RPMI8226 (cell line): ENCODE measurements around the gene TRIM36.

Experiments
- DNase-seq: peaks from one replicate; pipeline ENCODE4 v3.0.0-alpha.2; 2015

TRIM36 gene

DNA sequence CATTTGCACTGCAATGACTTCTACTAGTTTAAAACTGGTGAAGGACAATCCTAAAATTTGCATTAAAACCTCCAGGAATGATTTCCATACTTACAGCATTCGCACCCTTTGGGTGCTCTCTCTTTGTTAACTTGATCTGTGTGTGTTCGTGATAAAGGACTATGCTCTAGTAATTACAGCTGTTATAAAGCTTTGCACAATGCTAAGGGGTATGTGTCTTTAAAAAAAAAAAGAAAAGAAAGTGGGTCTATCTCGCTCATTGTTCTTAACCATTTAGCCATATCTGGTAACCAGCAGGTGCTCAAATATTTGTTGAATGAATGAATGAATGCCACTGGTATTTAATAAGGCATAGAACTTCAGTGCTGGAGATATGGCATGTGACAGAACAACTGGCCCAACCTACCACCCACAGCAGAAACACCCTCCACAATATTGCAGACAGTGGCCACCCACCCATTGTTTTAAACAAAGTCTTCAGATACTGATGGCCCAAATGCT is 8.7 kb downstream of the TRIM36 start:
- no peak for DNase-seq

DNA sequence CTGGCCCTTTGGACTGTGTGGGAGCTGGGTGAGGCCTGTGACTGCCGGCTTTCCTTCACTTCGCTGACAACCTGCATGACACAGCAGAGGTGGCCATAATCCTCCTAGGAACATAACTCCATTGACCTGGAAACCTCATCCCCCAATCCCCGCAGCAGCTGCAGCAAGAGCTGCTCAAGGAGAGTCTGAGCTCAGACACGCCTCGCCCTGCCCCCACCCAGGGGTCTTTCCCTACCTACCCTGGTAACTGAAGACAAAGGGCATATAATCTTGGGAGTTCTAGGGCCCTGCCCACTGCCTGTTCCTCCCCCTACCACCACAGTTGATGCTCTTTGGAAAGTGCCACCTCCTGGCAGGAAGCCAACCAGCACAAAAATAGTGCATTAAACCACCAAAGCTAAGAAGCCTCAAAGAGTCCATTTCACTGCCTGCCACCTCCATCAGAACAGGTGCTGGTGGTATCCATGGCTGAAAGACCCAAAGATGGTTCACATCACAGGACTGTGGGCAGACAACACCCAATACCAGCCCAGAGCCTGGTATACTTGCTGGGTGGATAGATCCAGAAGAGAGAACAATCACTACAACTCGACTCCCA is 18.4 kb downstream of the TRIM36 start:
- no peak for DNase-seq

DNA sequence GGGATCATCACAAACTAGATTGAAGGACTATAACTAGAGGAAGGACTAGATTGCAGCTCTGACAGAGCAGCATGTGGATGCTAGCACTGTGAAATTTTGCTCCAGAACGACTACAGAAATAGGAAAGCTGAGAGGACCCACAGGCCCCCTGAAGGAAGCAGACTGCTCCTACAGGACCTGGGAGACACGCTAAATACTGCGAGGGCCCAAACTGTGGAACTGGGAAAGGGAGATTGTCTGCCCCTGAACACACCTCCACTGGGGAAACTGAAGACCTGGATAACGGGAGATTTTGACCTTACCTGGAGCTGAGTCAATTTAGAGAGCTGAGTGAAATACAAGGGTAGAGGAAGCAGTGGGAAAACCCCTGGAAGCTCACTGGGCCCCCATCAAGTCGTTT is 19.2 kb downstream of the TRIM36 start:
- no peak for DNase-seq

DNA sequence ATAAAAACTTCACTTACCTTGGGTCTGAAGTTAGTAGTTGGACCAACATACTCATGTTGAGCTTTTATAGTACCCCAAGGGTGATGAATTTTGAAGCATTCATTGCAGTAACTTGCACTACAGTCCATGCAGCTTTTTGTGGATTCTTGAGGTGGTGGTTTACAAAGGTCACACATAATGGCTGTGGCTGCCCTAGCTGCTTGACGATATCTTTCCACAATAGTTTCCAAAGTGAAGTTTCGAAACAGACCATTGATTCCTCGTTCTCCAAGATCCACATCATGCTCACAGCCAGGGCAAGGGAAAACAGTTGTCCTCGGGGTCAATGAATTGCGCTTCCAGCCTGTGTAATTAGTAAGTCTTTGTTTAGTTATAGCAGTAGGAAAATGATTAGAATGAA is 22.7 kb downstream of the TRIM36 start:
- no peak for DNase-seq

DNA sequence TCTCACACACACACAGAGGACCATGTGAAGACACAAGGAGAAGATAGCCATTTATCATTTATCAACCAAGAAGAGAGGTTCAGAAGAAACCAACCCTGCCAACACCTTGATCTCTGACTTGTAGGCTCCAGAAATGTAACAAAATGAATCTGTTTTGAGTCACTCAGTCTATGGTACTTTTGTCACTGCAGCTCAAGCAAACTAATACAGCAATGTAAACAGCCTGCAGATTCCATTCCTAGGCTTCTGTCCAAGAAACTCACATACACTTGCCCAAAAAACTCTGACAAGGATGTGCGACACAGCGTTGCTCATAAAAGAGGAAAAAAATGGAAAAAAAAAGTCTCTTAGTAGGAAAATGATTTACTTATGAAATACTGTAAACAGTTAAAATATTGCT is 33.4 kb downstream of the TRIM36 start:
- no peak for DNase-seq

DNA sequence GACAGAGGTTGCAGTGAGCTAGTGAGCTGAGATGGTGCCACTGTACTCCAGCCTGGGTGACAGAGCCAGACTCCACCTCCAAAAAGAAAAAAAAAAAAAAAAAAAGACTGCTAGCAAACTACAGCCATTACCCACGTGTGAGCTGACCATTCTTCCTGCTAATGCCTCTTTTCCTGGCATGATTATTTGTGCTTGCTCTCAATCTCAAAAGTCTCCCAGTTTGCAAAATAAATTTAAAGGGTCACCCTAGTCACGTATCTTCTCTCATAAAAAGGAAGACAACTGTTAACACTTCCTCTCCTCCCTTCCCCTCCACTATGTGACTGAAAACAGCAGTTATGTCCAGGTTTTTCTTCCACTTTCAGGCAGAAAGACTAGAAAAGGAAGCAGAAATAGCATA is 37.2 kb downstream of the TRIM36 start:
- no peak for DNase-seq

DNA sequence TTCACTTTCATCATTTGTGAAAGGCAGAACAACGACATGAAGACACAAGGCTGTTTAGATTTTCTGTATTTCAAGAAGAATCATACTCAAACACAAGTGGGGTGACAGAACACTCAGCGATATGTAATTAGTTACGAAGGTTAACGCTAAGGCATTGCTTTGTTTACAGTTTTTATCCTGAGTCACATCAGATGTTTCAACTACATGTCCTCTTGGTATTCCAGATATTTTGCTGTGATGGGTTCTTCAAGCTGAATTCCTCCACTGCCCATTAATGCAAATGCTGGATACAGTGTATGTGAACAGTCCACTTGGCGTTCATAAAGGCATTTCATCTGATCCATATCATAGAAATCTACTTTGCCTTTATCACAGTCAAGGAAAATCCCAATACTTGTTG is 43.4 kb downstream of the TRIM36 start:
- DNase-seq = no peak

DNA sequence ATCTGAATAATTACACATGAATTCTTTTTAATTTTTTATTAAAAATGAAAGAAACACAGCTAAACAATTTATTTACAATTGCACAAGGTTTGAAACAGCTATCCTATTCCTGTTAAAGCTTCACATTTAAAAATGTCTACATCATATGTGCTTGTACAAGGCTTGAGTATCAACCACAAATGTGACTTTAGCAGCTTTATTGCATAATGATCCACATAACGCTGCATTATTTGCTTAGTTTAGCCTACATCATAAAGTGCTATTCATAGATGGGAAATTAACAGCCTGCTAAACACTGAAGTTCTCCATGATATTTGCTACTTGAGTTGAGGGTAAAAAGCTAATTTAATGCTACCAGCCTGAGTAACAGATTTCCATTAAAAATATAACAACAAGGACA is 45.0 kb downstream of the TRIM36 start:
- no peak for DNase-seq

DNA sequence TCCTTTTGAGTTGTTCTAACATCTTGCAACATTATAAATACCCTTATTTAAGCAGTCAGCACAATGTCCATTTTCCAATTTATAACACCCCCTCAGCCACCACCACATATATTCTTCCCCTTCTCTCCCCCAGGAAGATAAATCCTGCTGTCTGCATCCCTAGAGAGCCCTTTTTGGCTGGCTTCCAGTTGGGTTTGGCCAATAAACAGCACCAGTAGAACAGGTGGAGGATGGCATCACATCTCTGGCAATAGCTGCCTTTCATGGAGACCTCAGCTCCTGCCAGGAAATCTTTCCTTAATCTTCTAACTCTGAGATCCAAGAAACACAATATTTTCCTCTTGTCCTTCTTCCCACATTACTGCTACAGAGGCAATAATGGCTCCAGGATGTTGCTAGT is 53.7 kb downstream of the TRIM36 start:
- no peak for DNase-seq

DNA sequence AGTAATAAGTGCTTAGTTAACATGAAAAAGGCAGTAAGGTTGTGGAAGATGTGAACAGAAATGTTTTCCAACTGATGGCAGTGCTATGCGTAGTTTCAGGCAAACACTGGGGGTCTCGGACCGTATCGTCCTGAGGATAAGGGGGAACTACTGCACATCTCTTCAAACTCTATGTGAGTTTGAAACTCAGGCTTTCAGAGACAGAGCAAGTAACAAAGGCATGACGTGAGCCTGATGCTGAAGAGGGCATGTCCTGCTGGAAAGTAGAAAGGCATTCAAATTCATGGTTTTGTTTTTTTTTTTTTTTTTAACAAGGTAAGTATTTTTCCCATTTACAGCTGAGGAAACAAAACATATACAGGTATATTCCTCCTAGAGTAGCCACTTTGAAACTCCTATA is 59.9 kb downstream of the TRIM36 start:
- no peak for DNase-seq

DNA sequence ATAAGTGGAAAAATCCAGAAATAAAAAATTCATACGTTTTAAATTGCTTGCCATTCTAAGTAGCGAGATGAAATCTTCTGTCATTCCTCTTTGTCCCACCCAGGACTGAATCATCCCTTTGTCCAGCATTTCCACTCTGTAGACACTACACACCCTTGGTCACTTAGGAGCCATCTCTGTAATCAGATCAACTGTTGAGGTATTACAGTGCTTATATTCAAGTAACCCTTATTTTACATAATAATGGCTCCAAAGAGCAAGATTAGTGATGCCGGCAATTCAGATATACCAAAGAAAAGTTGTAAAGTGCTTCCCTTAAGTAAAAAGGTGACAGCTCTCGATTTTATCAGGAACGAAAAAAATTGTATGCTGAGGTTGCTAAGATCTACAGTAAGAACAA is 60.4 kb downstream of the TRIM36 start:
- DNase-seq = no peak

DNA sequence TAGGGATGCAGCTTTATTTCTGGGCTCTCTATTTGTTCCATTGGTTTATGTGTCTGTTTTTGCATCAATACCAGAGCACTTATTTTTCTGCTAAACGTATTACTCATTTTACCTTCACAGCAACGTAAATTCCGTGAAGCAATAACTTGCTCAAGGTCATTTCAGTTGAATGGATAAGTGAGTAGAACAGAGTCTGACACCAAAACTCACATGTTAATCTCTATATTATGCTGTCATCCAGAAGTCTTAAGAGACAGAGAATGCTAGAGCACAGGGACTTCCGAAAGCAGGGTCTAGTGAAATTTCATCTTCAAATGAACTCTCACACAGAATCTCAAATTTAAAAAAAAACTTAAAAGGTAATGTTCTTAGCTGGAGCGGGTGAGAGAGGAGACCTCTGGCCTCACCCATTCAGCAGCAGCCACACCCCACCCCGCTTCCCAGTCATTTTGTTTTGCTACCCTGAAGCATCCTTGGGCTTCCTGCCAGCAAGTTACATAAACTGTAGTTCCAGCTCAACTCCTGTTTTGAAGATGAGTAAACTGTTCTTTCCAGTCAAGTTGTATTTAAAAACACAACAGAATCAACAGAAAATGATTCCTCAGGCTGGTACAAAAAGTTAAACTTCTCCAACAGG is 69.3 kb downstream of the TRIM36 start:
- DNase-seq = no peak

DNA sequence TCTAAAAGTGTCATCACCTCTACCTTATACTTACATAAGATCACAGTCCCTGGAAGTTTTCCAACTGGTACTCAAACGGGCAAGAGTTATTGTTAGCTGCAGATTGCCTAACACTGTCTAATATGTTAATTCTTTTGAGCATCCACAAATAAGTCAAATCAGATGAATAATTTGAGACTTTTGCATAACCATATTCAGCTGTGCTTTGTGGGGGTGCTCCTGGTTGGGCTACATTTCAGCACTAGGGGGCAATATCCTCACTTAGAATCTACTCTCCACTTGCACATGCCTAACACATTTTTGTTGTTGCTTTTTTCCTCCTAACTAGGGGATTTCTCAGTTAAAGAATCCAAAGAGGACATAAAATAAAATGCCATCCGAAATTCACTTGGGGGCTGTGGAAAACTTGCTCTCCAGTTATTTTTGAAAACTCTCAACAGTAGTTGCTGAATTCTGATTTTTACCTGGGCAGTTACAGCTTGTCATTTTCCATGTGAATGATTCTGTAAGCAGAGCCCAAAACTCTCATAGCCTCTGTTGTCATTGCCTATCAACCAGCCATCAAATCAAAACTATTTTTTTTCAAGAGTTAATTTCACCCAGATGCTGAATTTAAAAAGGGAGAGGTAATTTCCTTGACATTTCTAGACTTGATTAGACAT is 71.5 kb downstream of the TRIM36 start:
- DNase-seq = peak; percentile 66

DNA sequence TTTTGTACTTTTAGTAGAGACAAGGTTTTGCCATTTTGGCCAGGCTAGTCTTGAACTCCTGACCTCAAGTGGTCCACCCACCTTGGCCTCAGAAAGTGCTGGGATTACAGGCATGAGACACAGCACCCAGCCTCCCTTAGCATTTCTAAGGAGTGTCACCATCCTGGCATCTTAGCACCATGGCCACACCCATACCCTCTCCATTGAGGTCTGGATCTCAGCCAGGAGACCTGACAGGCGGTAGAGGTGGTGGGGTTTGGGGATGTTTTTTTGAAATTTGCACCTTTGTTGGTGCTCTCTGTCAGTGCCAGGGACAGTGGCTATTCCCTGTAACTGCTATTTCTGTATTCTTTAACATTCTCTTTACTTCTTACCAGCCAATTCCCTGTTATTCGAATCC is 72.5 kb downstream of the TRIM36 start:
- peak; percentile 55 for DNase-seq

DNA sequence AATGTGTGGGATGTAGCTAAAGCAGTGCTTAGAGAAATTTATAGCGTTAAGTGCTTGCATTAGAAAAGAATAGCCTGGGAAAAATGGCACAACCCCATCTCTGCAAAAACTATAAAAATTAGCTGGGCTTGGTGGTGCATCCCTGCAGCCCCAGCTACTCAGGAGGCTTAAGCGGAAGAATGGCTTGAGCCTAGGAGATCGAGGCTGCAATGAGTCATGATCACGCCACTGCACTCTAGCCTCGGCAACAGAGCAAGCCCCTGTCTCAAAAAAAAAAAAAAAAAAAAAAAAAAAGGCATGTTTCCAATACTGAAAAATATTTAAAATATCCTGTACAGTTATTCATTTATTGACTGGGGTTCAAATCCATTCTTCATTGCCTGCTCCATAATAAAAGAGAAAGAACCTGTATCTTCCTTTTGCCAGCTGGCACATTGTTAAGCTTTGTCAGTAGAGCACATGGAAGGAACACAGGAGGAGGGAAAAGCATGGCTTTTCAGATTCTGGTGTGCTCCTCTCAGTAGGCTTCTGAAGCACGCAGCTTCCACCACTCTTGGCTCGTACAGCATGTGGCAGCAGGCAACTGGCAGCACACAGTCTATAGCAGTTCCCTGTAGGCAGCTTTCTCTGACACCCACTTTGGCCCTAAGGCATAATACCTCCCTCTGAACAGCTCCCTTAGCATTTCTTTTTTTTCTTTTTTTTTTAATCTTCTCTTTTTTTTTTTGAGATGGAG is 73.5 kb downstream of the TRIM36 start:
- peak; percentile 17 for DNase-seq

DNA sequence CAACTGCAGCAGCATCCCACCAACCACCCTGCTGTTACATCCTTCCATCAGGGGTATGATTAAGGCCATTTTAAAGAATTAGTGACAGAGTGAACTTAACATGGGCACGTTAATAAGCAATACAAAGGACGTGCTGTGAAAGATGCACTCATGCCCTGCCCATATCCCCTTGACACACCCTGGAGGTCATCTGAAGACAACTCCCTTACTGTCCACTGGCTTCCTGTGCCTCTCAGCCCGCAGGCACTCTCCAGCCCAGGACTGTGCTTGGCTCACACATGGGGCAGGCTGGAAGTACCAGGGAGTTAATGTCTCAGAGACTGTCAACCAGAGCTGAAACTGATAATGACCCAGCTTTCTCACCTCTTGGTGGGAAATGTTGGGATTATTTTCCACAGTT is 81.8 kb downstream of the TRIM36 start:
- no peak for DNase-seq

DNA sequence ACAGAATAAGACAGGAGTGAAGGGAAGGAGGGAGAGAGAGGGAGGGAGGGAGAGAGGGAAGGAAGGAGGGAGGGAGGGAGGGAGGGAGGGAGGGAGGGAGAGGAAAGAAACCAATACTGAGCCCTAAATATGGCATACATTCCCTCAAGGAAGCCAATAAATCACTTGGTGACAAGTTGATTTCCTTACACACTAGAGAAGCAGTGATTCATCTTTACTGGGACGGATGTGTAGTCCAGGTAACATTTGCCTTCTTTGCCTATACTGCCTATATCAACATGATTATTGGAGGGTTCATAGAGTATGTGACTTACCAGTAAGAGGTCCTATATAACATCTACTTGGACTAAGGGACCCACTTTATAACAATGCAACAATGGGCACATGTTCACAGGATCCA is 83.2 kb downstream of the TRIM36 start:
- no peak for DNase-seq

DNA sequence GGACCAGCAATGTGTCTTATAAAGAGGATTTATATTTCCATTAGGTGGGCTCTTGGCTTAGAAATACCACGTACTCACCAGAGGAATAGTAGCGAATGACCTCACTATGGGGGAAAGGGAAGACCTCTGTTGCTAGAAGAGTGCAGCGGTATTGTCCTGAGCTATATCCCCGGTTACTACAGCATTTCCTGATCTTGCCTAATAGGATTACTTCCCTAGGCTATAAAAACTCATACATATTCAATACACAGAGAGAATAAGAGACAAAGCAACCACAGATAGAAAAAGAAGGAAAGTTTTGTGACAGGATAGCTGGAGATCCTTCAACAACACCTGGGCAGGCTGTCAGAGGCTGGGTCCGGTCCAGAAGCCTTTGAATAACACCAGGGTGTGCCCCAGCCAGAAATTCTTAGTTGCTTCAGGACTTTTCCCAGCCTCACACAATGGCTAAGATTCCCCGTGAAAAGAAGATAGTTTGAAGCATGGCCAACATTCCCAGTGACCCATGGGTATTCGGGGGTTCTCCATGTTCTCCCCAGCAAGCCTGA is 85.4 kb downstream of the TRIM36 start:
- no peak for DNase-seq

DNA sequence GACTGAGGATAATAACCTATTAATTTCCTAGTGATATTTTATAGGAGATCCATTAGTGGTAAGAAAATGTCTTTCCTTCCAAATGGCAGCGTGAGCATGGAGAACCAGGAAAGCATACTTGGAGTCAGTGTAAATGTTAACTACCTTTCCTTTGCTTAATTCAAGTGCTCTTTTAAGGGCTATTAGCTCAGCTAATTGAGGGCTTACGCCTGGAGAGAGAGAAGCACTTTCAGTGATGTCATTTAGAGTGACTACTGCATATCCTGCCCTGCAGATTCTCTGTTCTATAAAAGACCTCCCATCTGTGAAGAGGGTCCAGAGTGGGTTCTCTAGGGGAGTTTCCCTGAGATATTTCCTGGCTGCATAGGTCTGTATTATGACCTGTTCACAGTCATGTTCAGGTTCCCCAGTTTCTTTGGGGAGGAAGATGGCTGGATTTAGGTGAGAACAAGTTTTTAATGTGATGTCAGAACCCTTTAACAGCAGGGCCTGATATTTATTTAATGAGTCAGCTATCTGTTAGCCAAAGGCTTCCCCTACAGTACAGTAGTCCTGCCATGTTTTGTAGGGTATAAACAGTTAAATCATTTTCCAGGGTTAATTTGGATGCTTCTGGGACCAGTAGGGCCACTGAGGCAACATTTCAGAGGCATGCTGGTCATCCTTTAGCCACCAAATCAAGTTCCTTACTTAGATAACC is 89.6 kb downstream of the TRIM36 start:
- DNase-seq = no peak
